HG03135 (cell line): ENCODE results near the gene MMD2.

Experiments used
- ATAC-seq: cut with Tn5 transposase; IDR thresholded peaks from one replicate; pipeline ENCODE4 v1.9.1; 2021; ENCODE audit warnings: mild to moderate bottlenecking, moderate library complexity; ENCODE audit not compliant: unreplicated experiment

Gene MMD2

GRCh38 chr7:4959893-4960292 is 906 bp upstream of the MMD2 start:
- no peak for ATAC-seq

- ATAC-seq, result no peak
Observed at GRCh38 chr7:4959306-4959705, 319 bp upstream of the MMD2 start.

GRCh38 chr7:4957847-4958476 is 1.0 kb downstream of the MMD2 start:
- no peak for ATAC-seq

- ATAC-seq, result no peak
Observed at GRCh38 chr7:4951903-4952636, 6.9 kb downstream of the MMD2 start.

GRCh38 chr7:4951304-4951703 is 7.7 kb downstream of the MMD2 start:
- no peak for ATAC-seq

GRCh38 chr7:4948402-4948801 is 10.6 kb downstream of the MMD2 start:
- no peak for ATAC-seq

GRCh38 chr7:4945949-4946348 is 13.0 kb downstream of the MMD2 start:
- no peak for ATAC-seq

GRCh38 chr7:4944939-4945338 is 14.0 kb downstream of the MMD2 start:
- no peak for ATAC-seq

- no peak for ATAC-seq
Observed at GRCh38 chr7:4943297-4943696, 15.7 kb downstream of the MMD2 start.

- no peak for ATAC-seq
Observed at GRCh38 chr7:4939971-4940728, 18.8 kb downstream of the MMD2 start.

- ATAC-seq, result no peak
Observed at GRCh38 chr7:4937411-4937810, 21.6 kb downstream of the MMD2 start.

GRCh38 chr7:4934419-4935025 is 24.5 kb downstream of the MMD2 start:
- ATAC-seq, result no peak

GRCh38 chr7:4931943-4932342 is 27.0 kb downstream of the MMD2 start:
- ATAC-seq, result no peak

GRCh38 chr7:4929005-4929404 is 30.0 kb downstream of the MMD2 start:
- ATAC-seq, result no peak

GRCh38 chr7:4928445-4928844 is 30.5 kb downstream of the MMD2 start:
- ATAC-seq, result no peak

- ATAC-seq, result no peak
Observed at GRCh38 chr7:4919969-4920766, 38.8 kb downstream of the MMD2 start.

GRCh38 chr7:4916113-4916512 is 42.9 kb downstream of the MMD2 start:
- ATAC-seq, result no peak

GRCh38 chr7:4911111-4911828 is 47.7 kb downstream of the MMD2 start:
- no peak for ATAC-seq

GRCh38 chr7:4906682-4907081 is 52.3 kb downstream of the MMD2 start:
- ATAC-seq, result no peak

- ATAC-seq, result no peak
Observed at GRCh38 chr7:4905171-4905570, 53.8 kb downstream of the MMD2 start.
